Ureter (tissue), 1 donor: ENCODE measurements around the gene CUTC. TPM values are rescaled to one million over a fixed set of nuclear protein-coding genes. Genes with fewer than 3 reads are reported as not detected.
"Not testable (repeated sequence)": the region's sequence is repeated elsewhere in the genome, so short reads cannot be mapped to it uniquely, and the experiment has no call there.

Experiments used
- DNase-seq: peaks from one replicate; pipeline ENCODE4 v3.0.0-alpha.2; 2020; ENCODE audit warnings: low spot score
- total RNA-seq: library from RNA; stranded (reverse); gene quantifications from one replicate; pipeline ENCODE4 v1.2.4, GENCODE V29; 2023
- donor health status: DM: yes; HTN: yes; CAD: no.

Gene CUTC, protein sequence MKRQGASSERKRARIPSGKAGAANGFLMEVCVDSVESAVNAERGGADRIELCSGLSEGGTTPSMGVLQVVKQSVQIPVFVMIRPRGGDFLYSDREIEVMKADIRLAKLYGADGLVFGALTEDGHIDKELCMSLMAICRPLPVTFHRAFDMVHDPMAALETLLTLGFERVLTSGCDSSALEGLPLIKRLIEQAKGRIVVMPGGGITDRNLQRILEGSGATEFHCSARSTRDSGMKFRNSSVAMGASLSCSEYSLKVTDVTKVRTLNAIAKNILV
- total RNA-seq: 18.9 TPM

DNA sequence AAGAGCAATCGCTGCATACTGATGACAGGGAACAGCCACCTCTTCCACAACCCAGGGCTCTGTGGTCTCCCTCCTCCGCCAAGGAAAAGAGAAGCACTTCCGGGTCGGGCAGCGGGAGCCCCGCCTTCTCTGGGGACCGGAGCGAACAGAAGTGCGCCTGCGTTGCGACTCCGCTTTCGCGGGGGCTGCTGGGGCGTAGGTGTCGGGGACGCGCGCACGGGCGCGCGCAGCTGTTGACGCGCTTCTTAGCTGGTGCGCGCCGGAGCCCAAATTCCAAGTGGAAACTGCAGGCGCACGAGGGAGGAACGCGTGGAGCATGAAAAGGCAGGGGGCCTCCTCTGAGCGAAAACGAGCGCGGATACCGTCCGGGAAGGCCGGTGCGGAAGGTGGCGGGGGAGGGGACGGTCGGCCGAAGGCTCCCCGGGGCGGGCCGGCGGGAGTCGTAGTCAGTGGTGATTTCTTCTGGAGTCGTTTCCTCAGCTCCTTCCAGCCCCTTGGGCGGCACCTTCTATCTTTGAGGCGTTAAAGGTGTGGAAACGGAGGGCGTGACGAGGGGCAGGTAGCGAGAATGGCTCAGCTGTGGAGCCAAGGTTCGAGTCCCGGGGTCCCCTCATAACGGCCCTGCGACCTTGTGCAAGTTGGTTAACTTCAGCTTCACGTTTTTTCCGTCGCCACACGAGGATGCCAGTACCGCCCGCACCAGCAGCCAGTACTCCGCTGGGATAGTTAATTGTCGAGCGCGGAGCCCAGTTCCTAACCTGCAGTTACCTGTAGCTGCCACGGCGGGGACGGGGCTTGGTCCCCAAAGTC lies at the start of gene CUTC, which contains the start of gene COX15:
Gene CUTC, plus strand, starts transcription at position 202 of the 810 bp plus-strand sequence. Its CDS starts 115 bp downstream, at position 317.
Gene COX15, minus strand, starts transcription at position 95 of the 810 bp plus-strand sequence. Its CDS starts 78 bp downstream, at position 17.
- DNase-seq: peak; percentile 98

DNA sequence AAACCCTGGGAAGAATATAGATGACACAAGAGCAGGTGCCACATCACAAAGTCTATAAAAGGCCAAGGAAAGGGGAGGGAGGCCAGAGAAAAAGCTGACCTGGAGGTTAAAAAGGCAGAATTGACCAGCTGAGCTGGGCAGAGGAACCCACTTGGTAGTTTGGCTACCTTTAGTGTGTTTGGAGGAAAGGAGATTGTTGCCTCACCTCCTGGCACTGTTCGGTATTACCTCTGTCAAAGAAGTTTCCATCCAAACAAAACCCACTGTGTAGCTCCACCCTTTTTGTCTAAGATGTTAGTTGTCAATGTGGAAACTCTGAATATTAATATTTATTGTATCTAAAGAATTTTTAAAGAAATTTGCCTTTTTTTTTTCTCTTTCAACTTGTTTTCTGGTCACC lies 49.3 kb upstream of the CUTC start:
- no peak for DNase-seq

DNA sequence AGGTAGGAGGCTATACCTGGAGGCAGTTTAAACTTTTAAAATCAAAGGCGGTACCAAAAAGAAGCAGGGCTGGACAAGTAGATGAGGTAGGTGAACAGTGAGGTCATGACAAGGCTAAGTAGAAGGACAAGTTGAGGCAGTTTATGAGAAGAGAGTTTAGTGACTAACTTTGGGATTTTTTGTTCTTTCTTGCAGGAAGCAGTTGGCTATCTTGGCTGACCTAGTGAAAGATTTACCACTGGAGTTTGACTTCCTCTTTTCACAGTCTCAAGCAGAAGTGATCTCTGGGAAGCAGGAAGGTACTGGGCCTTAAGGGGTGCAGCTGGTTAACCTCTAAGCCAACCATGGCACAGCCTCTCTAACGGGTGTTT lies 46.5 kb upstream of the CUTC start:
- DNase-seq: no peak

DNA sequence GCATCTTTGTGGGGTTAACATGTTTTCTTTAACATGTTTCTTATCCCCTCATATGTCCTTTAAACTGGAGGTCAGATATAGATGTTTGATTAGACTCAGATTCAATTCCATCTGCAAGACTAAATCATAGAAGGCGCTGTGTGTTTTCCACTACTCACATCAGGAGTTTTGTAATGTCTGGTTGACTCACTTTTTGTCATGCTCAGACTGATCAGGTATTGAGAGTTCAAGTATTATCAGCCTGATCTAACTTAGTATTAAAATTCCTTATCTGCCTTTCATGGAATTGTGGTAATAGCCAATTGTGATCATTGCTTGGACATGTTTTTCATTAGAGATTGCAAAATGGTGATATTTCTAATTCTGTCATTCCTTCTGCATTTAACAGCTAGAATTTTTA lies 42.6 kb upstream of the CUTC start:
- no peak for DNase-seq

DNA sequence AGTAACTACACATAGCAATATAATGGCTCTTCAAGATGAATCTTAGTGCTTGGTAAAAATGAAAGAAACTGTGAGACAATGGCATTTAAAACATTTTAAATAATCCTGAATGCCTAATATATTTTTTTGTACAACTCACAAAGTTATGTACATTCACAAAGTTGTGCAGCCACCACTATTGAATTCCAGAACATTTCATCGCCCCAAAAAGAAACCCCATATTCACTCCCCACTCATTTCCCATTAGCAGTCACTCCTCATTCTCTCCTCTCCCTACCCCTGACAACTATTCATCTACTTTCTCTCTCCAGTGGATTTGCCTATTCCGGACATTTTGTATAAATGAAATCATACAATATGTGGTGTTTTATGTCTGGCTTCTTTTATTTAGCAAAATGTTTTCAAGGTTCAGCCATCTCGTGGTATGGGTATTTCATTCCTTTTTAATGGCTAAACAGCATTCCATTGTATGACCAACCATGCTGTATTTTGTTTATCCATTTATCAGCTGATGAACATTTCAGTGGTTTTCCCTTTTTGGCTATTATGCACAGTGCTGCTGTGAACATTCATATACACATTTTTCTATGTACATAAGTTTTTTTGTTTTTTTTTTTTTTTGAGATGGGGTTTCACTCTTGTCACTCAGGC lies 38.0 kb upstream of the CUTC start:
- DNase-seq: no peak

DNA sequence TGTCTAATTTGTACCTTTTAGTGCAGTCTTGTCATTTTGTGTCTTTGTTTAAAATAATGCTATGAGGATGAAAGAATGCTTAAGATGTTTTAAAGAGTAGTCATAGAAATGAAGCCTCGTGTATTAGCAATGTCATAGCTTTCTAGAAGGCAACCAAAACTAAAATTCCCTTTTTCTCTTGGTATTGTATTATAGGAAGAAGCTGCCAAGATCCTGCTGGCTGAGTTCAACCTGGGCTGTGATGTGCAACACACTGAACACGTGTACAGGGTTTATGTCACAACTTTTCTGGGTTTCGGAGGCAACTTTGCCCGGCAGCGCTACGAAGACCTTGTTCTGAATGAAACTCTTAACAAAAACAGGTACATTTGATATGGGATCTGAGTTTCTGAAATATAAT lies 36.3 kb upstream of the CUTC start:
- DNase-seq: no peak

DNA sequence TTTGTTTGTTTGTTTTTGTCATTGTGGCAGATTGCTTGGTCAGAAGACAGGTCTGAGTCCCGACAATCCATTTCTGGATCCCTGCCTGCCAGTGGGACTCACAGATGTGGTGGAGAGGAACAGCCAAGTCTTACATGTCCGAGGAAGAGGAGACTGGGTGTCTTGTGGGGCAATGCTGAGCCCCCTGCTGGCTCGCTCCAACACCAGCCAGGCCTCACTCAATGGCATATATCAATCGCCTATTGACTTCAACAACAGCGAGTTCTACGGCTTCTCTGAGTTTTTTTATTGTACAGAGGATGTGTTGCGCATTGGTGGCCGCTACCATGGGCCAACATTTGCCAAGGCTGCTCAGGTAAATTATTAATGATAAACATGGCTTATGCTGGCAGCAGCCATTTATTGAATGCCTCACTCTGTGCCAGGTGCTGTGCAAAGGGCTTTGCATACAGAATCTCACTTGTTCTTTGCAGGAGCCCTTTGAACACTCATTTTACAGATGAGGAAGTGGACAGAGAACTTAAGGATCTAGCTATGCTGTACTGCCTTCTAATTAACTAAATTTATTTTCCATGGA lies 33.4 kb upstream of the CUTC start:
- DNase-seq: no peak

DNA sequence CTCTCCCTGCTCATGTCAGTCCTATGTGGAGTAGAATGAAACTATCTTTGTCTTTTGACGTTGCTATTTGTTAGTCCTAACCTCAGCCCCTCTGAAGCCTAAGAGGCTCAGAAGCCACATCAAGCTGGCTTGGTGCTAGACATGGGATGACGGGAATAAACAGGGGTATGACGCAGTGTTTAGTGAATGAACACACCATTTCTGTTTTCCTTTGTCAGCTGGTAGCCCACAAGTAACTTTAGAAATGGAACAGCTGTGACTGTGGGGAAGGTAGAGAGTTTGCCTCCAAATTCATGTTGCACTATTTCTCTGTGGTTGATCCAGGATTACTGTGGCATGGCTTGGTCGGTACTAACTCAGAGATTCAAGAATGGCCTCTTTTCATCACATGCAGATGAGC lies 31.4 kb upstream of the CUTC start:
- DNase-seq: no peak

DNA sequence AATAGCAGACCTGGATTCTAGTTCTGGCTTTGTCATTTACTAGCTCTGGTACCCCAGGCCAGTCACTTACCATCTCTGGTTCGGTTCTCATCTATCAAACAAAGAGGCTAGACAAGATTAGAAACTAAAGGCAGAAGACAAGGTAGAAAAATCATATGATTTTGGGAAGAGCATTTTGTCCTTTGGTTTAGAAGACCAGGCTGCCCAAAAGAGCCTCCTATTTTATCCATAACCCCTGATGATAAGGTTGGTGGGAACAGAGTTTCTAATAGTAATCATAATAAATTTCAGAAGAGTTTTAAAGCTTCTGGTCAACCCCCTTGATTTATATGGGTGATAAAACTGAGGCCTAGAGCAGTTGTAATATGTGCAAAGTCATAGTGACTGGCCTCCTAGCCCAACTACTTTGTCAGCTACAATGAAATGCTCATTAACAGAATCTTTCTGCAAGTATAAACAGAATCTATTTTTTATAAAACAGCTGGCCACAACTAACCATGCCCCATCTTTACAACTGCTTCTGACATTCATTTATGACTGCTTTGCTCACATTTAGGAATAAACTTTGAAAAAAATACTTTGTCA lies 23.5 kb upstream of the CUTC start:
- DNase-seq: no peak

DNA sequence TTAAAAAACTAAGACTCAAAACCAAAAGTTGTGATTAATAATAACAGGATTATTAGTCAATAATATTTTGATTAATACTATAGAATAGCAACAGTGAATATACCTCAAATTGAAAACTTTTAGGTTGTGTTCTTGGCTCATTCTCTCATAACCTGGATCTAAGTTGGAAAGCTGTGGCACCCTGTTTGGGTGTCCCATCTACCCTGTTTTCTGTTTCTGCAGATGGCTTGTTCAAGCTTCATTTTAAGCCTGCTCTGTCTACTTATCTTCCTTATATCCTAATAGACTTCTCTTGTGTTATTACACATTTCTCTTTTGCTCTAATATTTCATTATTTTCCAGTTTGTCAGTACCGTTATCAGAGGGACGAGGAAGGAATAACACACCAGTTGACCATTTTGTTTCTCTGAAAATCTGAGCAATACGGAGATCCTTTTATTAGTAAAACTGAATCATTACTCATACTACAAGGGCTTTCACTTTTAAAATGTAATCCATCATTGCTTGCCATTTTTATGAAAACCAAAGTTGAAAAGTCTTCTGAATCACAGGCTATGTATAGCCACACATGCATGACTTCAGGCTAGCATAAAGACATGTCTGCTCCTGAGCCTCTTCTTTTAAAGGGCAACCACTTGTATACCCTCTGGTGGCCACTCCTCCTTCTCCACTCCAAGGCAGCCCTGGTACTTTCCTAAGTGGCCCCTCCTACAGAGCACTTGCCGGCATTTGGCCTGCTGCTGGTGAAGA lies 22.4 kb upstream of the CUTC start:
- DNase-seq: no peak

DNA sequence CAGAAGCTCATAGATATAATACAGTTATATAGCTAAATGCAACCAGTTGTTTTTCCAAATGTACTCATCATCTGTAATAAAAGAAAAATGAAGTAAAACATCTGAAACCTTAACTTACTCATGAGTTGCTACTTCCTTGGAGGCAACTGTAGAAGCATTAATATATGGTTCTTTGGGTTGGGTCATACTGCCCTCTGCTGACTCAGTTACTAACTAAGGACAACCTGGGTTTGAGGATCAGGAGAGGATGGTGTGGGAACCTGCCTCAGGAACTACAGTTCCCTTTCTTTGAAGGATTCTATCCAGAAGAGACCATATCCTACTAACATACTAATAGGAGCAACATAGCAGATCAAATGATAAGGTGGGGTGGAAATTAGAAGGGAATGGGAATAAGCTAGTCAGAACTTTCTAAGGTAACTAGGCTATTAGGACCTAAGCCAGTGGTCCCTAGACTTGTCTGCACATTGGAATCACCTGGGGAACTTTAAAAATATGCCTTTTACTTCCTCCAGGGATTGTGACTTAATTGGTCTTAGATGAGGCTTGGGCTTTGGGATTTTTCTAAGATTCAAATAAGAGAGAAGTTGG lies 20.8 kb upstream of the CUTC start:
- no peak for DNase-seq

DNA sequence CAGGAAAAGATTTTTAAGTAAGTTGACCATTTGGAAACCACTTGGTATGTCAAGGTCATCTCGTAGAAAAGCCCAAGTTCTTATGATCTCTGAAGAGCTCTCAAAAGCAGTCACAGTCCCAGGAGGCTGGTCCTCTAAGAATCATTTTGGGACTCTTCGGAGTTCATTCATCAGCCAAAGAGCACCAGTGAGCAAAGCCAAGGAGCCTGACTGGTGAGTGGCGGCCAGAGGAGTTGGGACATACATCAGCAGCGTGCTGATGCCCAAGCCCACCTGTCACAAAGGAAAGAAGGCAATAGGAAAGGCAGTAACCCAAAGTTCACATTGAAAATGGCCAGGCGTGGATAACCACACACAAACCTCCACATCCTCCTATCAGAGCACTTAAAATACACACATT lies 17.6 kb upstream of the CUTC start:
- DNase-seq: no peak

DNA sequence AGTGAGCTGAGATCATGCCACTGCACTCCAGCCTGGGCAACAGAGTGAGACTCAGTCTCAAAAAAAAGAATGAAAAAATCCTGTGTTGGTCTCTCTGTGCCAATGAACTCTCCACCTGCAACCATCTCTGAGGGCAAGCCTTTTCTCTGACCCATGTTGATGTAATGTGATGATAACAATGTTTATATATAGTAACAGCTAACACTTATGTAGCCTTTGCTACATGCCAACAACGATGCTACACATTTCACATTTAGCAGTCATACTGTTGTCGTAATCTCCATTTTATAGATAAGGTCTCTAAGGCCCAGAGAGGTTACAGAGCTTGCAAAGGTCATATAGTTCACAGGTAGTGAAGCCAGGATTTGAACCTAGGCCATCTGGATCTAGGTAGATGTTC lies 11.6 kb upstream of the CUTC start:
- DNase-seq: no peak

DNA sequence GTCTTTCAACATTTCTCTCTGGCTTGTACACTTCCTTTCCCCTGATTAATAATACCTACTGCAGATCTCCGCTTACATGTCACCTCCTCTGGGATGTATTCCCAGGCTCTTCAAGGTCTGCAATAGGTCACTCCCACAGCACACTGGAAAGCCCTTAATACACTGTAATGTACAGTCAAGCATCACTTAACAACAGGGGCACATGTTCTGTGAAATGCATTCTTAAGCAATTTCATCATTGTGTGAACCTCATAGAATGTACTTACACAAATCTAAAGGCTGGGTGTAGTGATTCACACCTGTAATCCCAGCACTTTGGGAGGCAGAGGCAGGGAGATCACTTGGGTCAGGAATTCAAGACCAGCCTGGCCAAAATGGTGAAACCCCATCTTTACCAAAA lies 2.0 kb upstream of the CUTC start:
- no peak for DNase-seq

DNA sequence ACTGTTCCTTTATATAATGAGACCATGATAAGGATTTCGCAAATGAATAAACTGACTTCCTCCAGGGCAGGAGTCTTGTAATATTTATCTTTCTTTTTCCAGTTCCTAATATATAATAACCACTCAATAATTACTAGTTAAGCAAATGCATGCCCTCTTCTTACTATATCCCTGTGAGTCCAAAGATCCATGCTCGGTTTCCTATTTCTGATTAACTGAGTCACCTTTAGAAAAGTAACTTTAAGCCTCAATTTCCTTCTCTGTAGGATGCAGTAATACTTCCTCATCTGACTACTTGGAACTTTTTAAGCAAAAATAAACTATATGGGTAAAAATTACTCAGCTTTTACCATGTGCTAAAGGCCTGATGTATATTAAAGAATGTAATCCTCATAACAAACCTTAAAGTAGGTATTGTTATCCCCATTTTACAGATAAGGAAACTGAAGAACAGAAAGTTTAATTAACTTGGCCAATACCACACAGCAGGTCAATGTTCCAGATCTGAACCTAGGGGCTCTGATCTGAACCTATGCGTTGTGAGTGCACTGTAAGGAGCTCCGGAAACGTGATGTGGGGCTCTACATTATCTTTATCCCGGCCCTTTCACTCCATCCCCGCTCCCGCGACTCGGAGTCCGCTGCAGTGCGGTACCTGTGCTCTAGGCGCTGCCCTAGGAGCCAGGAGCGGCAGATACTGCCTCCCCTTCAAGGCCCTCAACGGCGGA lies 565 bp upstream of the CUTC start:
- DNase-seq: no peak

DNA sequence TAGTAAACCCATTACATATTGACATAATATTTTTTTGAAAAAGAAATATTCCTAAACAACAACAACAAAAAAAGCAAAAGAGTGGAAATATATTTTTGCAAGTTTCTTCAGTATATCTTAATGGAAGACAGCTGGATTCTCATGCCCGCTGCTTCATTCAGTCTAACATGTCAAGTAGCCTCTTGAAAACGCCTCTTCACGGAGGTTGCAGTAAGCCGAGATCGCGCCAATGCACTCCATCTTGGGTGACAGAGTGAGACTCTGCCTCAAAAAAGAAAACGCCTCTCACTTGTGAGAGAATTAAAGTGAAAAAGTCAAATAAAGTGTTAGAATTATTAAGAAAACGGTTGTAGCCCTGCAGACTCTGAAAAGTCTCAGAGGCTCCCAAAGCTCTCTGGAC lies 1.3 kb downstream of the CUTC start:
- DNase-seq: no peak

DNA sequence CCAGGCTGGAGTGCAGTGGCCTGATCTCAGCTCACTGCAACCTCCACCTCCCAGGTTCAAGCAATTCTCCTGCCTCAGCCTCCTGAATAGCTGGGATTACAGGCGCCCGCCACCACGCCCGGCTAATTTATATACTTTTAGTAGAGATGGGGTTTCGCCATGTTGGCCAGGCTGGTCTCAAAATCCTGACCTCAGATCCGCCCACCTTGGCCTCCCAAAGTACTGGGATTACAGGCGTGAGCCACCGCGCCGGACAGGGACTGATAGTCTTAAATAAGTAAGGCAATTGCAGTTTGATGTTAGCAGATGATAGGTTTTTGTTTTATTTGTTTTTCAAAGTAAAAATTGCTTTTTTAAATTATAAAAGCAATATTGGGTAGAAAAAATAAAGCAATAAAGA lies 2.1 kb downstream of the CUTC start:
- DNase-seq: not testable (repeated sequence)

DNA sequence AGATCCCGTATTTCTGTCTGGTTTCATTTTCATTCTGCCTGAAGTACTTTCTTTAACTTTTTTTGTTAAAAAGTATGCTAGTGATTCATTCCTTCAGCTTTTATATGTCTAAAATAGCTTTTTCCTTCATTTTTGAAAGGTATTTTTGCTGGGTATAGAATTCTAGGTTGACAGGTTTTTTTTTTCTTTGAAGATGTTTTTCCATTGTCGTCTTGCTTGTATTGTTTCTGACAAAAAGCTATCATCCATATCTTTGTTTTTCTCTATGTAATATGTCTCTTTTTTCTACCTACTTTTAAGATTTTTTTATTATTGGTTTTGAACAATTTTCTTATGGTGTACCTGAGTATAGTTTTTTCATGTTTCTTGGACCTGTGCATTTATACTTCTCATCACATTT lies 8.2 kb downstream of the CUTC start:
- DNase-seq: no peak

DNA sequence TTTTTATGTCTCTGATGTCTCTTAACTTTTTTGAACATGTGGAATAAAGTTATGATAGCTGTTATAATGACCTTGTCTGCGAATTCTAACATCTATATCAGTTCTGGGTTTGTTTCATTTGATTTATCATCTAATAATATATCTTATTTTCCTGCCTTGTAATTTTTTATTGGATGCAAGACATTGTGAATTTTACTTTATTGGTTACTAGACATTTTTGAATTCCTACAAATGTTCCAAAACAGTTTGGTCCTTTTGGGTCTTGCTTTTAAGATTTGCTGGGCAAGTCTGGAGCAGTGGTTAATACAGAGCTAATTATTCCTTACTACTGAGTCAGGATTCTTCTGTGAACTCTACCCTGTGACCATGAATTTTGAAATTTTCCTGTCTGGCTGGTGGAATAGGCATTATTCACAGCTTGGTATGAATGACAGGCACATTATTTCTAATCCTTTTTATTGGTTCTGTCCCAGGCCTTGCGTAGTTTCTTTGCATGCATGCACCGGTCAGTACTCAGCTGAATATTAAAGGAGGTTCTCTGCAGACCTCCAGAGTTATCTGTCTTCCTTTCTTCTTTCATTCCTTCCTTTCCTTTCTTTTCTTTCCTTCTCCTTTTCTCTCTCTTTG lies 9.0 kb downstream of the CUTC start:
- DNase-seq: no peak

DNA sequence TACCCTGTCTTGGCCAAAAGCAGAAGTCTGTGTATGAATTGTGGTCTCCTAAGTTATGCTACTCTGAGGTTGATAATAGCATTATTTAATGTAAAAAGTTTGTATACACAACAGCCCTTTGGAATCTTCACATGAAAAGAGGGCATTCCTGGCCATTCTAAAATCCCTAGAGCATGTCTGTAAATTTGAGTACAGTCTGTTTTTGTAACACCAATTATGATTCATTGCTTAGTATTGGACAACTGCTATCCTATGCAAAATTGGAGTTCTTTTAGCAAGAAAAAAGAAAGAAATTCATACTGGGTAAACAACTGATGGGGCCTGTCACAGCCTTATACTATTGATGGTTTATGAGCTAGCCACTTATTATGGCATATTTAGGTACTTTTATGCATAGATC lies 10.2 kb downstream of the CUTC start:
- no peak for DNase-seq
